Stimulated activated CD4-positive, alpha-beta T cell treated with anti-CD3 and anti-CD28 coated beads, Interleukin-2, amount 100 ng/mL, for 48 hours (primary cell): Measurements from ENCODE around the gene KCNK16.

Source experiments
- DNase-seq, 2 donors: peaks; one replicate each; pipeline ENCODE4 v3.0.0-alpha.2; 2020

KCNK16 gene

GRCh38 chr6:39273406-39273821 lies 49.1 kb downstream of the KCNK16 start:
- no peak for DNase-seq

DNA sequence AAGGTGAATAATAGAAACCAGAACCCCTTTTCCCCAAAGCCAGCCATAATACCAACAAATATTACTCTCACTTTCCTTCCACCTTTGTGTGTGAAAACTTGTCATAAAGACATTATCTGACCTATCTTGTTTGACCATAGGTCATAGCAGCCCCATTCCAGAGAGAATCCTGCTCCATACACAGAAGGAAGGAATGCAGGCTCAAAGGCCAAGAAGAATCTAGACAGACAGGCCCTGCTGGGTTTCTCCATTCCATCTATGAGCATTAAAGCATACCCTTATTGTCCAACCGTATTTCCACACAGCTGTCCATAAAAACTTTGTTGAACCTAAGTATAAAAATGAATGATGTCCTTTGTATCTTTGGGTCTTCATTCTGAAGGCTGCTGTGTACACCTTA lies 52.5 kb downstream of the KCNK16 start:
- DNase-seq = no peak

DNA sequence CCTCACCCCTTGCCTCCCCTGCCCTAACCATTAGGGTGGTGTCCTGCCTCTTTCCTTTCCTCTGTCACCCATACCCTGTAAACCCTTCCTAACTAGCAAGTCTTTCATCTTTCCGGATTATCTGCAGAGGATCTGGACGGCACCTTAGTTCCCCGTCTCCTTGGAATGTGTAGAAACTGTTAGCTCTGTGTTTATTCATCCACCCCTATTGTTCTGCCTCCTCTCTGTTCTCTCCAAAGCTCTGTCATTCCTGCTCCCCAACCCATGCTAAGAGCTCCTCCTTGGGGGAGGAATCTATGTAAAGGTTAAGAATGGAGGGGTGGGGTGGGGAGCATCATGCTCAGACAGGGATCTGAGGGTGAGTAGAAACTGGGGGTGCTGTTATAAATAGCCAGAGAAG lies 53.8 kb downstream of the KCNK16 start:
- DNase-seq = no peak

DNA sequence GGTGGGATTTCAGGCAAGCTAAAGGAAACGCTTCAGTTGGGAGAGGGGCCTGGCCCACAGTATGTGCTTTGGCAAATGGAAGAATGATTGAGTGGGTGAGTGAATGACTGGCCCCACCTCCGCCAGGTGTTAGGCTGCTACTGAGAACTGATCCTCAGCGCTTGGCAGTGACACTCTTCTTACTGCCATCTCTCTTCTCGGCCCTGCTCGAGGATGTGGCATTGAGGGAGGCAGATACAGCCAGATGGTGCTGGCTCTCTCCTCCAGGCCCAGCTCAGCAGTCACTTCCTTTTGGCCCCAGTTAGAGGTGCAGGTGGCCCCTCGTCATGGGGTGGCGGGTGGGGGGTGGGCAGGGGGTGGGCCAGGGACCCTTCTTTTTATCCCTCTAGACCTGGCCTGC lies 54.3 kb downstream of the KCNK16 start:
- no peak for DNase-seq

DNA sequence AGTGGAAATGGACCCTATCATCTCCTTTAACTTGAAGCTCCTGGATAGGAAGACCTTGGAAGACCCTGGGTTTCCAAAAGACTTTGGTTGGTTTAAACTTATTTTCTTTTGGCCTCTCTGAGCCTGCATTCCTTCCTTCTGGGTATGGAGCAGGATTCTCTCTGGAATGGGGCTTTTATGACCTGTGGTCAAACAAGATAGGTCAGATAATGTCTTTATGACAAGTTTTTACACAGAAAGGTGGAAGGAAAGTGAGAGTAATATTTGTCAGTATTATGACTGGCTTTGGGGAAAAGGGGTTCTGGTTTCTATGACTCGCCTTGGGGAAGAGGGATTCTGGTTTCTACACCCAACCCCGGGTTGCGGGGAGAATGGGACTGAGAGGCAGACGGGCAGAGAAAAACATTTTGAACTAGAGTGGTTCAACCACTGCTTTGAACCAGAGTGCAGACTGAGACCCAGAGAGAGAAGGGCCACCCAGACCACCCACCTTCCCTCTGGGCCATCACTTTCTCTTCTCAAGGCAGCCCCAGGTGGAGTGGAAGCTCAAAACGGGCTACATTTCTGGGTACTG lies 55.6 kb downstream of the KCNK16 start:
- DNase-seq = no peak

DNA sequence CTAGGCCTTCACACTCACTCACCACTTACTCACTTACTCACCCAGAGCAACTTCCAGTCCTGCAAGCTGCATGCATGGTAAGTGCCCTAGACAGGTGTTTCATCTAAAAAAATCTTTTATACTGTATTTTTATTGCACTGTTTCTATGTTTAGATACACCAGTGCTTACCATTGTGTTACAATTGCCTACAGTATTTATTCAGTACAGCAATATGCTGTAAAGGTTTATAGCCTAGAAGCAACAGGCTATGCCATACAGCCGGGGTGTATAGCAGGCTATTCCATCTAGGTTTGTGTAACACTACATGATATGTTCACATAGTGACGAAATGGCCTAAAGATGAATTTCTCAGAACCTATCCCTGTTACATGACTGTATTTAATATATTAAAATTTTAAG lies 56.1 kb downstream of the KCNK16 start:
- no peak for DNase-seq
